Ishikawa (cell line): ENCODE measurements around the gene CELF2.

ENCODE experiments used
- CEBPB ChIP-seq: IDR thresholded peaks from 2 replicates; pipeline ENCODE4 v1.6.1; 2012
- CREB1 ChIP-seq: IDR thresholded peaks from 2 replicates; pipeline ENCODE4 v1.6.1; 2012; ENCODE audit warnings: low read depth
- EGR1 ChIP-seq: IDR thresholded peaks from 2 replicates; pipeline ENCODE4 v1.6.1; 2012
- EP300 ChIP-seq: IDR thresholded peaks from 2 replicates; pipeline ENCODE4 v1.6.1; 2012; ENCODE audit warnings: borderline replicate concordance
- FOXM1 ChIP-seq: IDR thresholded peaks from 2 replicates; pipeline ENCODE4 v1.6.1; 2012; ENCODE audit warnings: low read depth, borderline replicate concordance
- MAX ChIP-seq: IDR thresholded peaks from 2 replicates; pipeline ENCODE4 v1.6.1; 2012
- NFIC ChIP-seq: IDR thresholded peaks from 2 replicates; pipeline ENCODE4 v1.6.1; 2012
- RAD21 ChIP-seq: IDR thresholded peaks from 2 replicates; pipeline ENCODE4 v1.6.1; 2012; ENCODE audit warnings: low read depth
- TAF1 ChIP-seq: IDR thresholded peaks from 2 replicates; pipeline ENCODE4 v1.6.1; 2012; ENCODE audit warnings: low read depth, mild to moderate bottlenecking
- TCF12 ChIP-seq: IDR thresholded peaks from 2 replicates; pipeline ENCODE4 v1.6.1; 2012; ENCODE audit warnings: low read depth
- TEAD4 ChIP-seq: IDR thresholded peaks from 2 replicates; pipeline ENCODE4 v1.6.1; 2012
- USF1 ChIP-seq: IDR thresholded peaks from 2 replicates; pipeline ENCODE4 v1.6.1; 2012
- YY1 ChIP-seq: IDR thresholded peaks from 2 replicates; pipeline ENCODE4 v1.6.1; 2012; ENCODE audit warnings: low read depth
- ZBTB7A ChIP-seq: IDR thresholded peaks from 2 replicates; pipeline ENCODE4 v1.6.1; 2012; ENCODE audit warnings: low read depth
- TF ChIP-seq, protein P1 (sequence below): IDR thresholded peaks from 2 replicates; pipeline ENCODE4 v1.6.1; 2012; ENCODE audit warnings: low read depth, mild to moderate bottlenecking

The CELF2 gene

GRCh38 chr10:11304906-11305585 is 287.4 kb downstream of the CELF2 start:
- TF ChIP-seq ZBTB7A (no peak), USF1 (no peak), MAX (no peak), EP300 (no peak), CEBPB (no peak), TCF12 (no peak)

GRCh38 chr10:11305825-11306593 is 288.3 kb downstream of the CELF2 start:
- no peak for TF ChIP-seq TAF1
- TF ChIP-seq ZBTB7A, result no peak
- TF ChIP-seq CREB1, result no peak
- no peak for TF ChIP-seq MAX
- no peak for TF ChIP-seq USF1
- TF ChIP-seq TEAD4, result no peak
- TF ChIP-seq, protein P1, sequence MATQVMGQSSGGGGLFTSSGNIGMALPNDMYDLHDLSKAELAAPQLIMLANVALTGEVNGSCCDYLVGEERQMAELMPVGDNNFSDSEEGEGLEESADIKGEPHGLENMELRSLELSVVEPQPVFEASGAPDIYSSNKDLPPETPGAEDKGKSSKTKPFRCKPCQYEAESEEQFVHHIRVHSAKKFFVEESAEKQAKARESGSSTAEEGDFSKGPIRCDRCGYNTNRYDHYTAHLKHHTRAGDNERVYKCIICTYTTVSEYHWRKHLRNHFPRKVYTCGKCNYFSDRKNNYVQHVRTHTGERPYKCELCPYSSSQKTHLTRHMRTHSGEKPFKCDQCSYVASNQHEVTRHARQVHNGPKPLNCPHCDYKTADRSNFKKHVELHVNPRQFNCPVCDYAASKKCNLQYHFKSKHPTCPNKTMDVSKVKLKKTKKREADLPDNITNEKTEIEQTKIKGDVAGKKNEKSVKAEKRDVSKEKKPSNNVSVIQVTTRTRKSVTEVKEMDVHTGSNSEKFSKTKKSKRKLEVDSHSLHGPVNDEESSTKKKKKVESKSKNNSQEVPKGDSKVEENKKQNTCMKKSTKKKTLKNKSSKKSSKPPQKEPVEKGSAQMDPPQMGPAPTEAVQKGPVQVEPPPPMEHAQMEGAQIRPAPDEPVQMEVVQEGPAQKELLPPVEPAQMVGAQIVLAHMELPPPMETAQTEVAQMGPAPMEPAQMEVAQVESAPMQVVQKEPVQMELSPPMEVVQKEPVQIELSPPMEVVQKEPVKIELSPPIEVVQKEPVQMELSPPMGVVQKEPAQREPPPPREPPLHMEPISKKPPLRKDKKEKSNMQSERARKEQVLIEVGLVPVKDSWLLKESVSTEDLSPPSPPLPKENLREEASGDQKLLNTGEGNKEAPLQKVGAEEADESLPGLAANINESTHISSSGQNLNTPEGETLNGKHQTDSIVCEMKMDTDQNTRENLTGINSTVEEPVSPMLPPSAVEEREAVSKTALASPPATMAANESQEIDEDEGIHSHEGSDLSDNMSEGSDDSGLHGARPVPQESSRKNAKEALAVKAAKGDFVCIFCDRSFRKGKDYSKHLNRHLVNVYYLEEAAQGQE, result no peak

GRCh38 chr10:11307004-11307403 is 289.3 kb downstream of the CELF2 start:
- TF ChIP-seq TCF12 (no peak), TAF1 (no peak), EP300 (no peak), RAD21 (no peak), TEAD4 (no peak), YY1 (no peak), NFIC (no peak), EGR1 (no peak), CEBPB (no peak), ZBTB7A (no peak), MAX (no peak)
- TF ChIP-seq, protein P1, result no peak

DNA sequence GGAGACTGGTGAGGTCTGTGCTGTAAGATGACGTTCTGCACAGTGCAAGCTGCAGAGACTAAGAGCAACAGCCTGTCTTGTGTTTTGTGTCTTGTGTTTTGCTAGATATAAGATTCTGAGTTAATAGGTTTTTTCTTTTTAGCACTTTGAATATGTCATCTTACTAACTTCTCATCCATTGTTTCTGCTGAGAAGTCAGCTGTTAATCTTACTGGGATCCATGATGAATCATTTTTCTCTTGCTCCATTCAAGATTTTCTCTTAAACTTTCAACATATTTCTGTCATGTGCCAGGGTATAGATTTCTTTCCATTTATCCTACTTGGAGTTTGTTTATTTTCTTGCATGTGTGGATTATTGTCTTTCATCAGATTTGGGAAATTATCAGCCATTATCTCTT is 290.3 kb downstream of the CELF2 start:
- TF ChIP-seq CEBPB, result no peak
- TF ChIP-seq, protein P1, result no peak
- TF ChIP-seq TEAD4, result no peak
- TF ChIP-seq FOXM1, result no peak
- no peak for TF ChIP-seq CREB1
- TF ChIP-seq USF1, result no peak
- no peak for TF ChIP-seq TAF1
- no peak for TF ChIP-seq RAD21
